HFF-Myc (cell line): ENCODE data around the gene KCTD3.
A peak's percentile ranks its signal among the peaks of the same experiment; 100 is the strongest.

ENCODE experiments used
- DNase-seq: peaks from one replicate; pipeline ENCODE4 v3.0.0-alpha.2; 2011; ENCODE audit warnings: low read depth; ENCODE audit errors: extremely low read depth
- H3K4me3 ChIP-seq: replicated peaks from 2 replicates; pipeline ENCODE4 v1.5.1; 2011; ENCODE audit warnings: low read depth, mild to moderate bottlenecking, control low read depth, low read length
- CTCF ChIP-seq: IDR thresholded peaks from 2 replicates; pipeline ENCODE4 v1.5.1; 2012; ENCODE audit warnings: mild to moderate bottlenecking, low read depth, low read length, control low read depth; ENCODE audit errors: missing control alignments

The KCTD3 gene

DNA sequence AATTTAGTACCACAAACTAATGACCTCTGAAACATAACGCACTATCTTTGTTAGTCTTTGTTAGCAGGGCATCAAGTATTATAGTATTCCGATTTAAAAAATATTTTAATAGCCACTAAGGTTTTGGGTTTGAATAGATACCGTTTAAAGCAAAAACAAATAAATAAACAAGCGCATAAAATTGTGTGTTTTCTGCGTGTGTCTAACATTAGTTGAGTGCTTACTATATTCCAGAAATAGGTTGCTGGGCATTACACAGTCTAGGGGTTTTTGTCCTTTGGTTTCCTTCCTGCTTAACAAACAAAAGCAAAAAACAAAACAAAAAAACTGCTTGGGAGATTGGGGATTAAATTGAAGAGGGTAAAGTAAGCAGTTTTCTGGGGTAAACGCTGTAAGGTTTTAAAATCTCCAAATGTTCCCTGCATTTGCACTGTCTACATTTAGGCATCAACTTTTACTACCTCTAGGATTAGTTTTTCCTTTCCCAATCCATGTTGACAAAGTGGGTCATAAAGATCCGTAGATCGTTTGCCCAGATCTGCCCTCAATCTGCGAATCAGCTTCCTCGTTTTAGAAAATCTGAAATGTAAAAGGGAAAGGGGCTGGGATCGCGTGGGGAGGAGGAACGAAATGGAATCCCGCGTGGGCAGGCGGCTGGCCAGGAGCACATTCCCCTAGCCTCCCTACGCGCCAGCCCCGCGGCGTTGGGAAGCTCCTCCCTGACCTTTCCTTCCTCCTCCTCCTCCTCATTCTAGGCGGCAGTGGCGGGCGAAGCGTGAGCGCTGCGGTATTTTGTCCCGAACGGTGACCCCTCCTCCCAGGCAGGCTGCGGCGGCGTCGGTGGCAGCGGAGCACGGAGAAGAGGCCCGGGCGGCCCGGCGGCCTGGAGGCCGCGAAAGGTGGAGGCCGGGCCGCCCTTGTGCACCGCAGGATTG is at the start of gene KCTD3:
TSS of gene KCTD3 (plus strand) at position 749 of the 935 bp plus-strand sequence. CDS start 382 bp downstream, outside the sequence.
- peak; percentile 49 for DNase-seq

GRCh38 chr1:215517441-215517891 is 49.6 kb upstream of the KCTD3 start:
- no peak overlapping the region for H3K4me3 ChIP-seq
- peak; percentile 51 for TF ChIP-seq CTCF
- peak; percentile 49 for DNase-seq

More for the DNA sequence above, at the start of gene KCTD3:
- H3K4me3 ChIP-seq, result peak within 1 kb of the TSS; percentile 59
- TF ChIP-seq CTCF, result no peak

DNA sequence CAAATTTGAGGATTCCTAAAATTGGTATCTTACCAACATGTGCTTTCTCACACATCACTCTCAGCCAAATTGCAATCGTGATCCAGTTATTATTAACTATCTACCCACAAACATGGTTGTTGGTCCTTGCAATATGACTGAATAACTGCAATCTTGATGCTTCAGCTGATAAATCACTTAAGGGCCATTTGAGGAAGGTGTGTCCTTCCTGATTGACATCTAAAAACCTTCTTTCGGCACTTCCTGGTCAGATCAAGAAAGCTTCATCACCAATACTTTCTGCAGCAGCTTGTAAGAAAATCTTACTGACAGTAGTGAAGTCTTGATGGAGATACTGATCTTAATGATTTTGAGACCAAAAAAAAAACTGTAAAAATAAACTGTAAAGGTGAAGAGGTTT is 48.5 kb upstream of the KCTD3 start:
- no peak for DNase-seq
- no peak for TF ChIP-seq CTCF

DNA sequence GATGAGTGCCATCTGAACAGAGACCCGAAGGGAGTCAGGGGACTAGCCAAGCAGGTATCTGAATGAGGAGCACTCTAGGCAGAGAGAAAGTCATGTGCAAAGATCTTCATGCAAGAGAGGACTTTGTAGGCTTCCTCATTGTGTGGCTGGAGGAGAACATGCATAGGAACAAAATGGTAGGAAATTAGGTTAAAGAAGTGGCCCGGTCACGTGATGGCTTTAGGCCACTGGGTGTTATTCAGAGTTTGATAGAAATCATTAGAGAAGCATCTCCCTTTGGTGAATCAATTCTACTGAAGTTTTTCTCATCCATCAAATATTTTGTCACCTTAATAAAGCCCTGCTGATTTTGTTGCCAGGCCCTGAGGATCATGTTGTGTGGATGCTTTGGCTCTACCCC is 45.8 kb upstream of the KCTD3 start:
- no peak for DNase-seq
- no peak overlapping the region for H3K4me3 ChIP-seq
- no peak for TF ChIP-seq CTCF

More for the DNA sequence above, 48.5 kb upstream of the KCTD3 start:
- H3K4me3 ChIP-seq, result no peak overlapping the region

GRCh38 chr1:215523128-215523861 is 43.8 kb upstream of the KCTD3 start:
- H3K4me3 ChIP-seq, result no peak overlapping the region
- no peak for DNase-seq
- no peak for TF ChIP-seq CTCF

GRCh38 chr1:215523906-215524305 is 43.2 kb upstream of the KCTD3 start:
- TF ChIP-seq CTCF, result no peak
- H3K4me3 ChIP-seq, result no peak overlapping the region
- DNase-seq, result no peak
